ENCODE data around the gene GPR65.

DNA sequence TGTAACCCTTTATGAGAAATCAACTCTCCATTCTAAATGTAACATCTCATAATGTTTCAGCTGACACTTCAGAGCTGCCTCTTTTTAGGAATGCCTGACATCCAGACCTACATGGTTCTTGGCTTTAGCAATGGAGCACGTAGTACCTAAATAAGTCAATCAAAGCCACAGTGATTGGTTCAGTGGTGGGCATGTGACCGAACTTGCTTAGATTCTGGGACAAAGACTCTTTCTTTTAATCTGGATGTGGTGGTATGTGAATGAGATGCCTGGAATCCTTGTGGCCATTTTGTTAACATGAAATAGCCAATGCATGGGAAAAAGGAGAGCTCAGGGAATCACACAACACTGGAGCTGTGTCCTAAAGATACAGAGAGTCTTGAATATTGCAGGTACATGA lies 11.8 kb downstream of the GPR65 start:
- no peak for TF ChIP-seq POLR2A (IDR thresholded peaks at IDR 0.05; ENCODE audit: low read length)
- TF ChIP-seq GATA1 (IDR thresholded peaks at IDR 0.05; ENCODE audit: low read depth, low read length), result no peak

Data from erythroblast (primary cell).